ENCODE data around the gene ADAMTSL3.

Gene ADAMTSL3, protein sequence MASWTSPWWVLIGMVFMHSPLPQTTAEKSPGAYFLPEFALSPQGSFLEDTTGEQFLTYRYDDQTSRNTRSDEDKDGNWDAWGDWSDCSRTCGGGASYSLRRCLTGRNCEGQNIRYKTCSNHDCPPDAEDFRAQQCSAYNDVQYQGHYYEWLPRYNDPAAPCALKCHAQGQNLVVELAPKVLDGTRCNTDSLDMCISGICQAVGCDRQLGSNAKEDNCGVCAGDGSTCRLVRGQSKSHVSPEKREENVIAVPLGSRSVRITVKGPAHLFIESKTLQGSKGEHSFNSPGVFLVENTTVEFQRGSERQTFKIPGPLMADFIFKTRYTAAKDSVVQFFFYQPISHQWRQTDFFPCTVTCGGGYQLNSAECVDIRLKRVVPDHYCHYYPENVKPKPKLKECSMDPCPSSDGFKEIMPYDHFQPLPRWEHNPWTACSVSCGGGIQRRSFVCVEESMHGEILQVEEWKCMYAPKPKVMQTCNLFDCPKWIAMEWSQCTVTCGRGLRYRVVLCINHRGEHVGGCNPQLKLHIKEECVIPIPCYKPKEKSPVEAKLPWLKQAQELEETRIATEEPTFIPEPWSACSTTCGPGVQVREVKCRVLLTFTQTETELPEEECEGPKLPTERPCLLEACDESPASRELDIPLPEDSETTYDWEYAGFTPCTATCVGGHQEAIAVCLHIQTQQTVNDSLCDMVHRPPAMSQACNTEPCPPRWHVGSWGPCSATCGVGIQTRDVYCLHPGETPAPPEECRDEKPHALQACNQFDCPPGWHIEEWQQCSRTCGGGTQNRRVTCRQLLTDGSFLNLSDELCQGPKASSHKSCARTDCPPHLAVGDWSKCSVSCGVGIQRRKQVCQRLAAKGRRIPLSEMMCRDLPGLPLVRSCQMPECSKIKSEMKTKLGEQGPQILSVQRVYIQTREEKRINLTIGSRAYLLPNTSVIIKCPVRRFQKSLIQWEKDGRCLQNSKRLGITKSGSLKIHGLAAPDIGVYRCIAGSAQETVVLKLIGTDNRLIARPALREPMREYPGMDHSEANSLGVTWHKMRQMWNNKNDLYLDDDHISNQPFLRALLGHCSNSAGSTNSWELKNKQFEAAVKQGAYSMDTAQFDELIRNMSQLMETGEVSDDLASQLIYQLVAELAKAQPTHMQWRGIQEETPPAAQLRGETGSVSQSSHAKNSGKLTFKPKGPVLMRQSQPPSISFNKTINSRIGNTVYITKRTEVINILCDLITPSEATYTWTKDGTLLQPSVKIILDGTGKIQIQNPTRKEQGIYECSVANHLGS (N-terminal part only)

GRCh38 chr15:83653639-83654378 is at the start of gene ADAMTSL3:
Gene ADAMTSL3 (plus strand): TSS chr15:83654123. CDS start chr15:83655762, 1,639 bp downstream.
- DNase-seq: no peak

DNA sequence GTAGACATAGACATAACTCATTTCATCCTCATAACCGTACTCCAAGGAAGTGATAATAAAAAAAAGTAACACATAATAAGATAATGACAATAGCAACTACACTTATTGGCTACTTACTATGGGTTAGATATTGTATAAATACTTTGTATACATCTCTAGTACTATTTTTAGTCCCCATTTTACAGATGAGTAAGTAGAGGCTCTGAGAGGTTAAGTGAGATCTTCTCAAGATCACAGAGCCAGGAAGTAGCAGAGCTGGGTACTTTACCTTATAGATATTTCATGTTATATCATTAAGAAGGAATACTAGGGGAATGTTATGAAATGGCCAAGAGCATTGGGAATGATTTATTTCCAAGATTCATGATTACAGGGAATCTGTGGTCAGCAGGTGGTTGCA is 49.4 kb upstream of the ADAMTSL3 start:
- no peak for DNase-seq

DNA sequence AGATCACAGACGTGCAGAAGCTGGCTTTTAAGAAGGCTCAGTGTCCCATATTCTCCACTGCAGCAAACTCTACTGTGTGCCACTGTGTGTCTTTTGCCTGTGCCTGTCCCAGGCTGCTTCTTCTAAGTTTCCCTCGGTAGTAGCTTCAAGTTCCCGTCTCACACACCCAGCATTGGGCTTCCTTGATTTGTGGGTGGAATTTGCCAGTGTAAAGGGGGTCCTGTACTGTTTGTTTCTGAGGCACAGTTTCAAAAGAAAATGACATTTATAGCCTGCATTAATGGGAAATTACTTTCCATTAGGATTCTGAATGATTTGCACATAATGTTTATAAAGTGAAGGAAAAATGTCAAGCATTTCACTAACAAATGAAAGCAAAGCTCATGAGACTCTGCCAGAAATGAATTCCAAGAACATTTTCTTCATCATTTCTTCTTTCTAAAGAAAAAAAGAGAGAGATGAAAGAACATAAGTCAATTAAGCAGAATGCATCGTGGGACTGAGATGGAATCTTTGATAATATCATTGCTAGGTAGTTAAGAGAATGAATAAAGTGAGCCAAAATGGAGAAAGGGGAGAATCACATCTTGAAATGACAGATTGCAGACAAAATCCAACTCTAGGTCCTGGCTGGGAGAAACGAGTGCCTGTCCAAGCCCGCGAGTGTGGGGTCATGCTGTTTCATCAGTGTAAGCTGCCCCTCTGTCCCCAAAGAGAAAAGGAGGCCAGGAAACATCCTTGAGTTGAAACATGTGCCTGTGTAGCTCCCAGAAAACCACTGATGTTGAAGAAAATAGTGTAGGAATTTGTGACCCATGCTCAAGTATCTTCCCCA is 48.6 kb upstream of the ADAMTSL3 start:
- no peak for DNase-seq

DNA sequence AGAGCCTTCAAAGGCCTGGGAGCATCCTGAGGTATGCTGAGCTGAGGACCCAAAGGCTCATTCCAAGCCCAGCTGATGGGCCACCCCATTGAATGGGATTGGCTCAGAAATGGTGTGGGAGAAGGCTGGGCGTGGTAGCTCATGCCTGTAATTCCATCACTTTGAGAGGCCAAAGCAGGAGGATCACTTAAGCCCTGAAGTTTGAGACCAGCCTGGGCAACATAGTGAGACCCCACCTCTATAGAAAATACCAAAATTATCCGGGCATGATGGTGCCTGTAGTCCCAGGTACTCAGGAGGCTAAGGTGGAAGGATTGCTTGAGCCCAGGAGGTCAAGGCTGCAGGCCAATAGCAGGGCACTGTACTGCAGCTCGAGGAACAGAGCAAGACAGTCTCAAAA is 43.8 kb upstream of the ADAMTSL3 start:
- no peak for DNase-seq

DNA sequence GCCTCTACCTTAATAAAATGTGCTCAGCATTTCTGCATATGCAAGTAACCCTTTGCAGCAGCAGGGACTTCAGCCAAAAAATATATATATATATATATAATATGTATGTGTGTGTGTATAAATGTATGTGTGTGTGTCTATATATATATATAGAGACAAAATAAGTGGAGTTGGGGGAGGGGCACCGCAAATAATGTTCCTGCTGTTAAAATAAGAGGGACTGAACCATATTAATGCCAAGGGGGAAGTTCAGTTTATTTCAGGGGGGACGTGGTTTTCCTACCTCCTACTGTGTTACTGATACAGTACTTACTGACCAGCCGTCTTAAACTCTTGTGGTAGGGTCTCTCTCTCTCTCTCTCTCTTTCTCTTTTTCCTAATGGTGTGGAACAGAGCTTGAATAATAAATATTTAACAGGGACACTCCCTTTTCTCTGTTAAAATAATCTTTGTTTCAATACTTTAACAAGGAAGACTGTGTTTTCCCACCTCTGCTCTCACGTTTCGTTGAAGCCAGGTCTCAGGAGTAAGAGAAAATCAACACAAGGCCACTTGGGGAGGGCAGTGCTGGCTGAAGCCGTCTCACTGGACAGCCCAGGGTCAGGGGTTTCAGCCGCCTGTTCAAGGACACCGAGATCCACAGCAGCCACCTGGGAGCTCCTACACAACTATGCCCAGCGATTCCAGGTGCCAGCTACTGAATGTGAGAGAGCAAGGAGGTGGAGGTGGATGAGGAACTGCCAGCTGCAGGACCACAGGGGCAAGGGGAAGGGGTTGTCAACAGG is 42.8 kb upstream of the ADAMTSL3 start:
- no peak for DNase-seq

DNA sequence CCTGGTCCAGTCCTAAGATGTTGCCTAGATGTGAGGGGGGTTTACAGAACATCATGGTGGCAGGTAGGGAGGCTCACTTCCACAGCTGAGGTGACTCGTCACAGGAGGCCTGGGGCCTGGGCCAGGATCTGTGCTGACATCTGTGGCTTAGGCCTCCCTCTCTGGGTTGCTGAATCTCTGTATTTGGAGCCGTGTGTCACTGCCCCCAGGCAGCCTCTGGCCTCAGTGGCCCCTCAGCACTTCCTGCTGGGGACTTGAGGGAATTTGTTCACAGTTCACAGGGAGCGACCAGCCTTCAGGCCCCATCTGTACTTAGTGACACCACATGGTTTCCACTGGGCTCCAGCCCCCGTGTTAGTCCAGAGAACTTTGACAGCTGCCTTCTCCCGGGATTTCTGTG is 41.7 kb upstream of the ADAMTSL3 start:
- DNase-seq: no peak

GRCh38 chr15:83612898-83613635 is 40.9 kb upstream of the ADAMTSL3 start:
- no peak for DNase-seq

DNA sequence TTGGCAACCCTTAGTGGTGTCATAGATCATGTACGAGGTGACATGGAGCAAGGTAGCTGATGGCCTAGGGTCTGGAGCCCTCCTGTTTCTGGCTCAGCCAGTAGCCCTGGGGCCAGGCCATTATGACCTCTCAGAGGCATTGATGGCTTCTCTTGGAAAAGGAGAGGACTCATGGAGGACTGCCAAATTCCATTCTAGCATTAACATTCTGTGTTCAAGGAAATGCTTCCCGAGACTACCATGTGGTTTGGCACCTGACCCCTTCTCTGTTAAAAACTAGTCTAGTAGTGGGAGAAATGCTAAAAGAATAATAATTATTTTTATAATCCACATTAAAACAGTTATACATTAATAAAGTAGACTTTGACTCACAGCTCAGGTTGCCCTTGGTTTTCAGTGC is 40.2 kb upstream of the ADAMTSL3 start:
- DNase-seq: no peak

- no peak for DNase-seq
Measured at GRCh38 chr15:83616840-83617239, 37.1 kb upstream of the ADAMTSL3 start.

DNA sequence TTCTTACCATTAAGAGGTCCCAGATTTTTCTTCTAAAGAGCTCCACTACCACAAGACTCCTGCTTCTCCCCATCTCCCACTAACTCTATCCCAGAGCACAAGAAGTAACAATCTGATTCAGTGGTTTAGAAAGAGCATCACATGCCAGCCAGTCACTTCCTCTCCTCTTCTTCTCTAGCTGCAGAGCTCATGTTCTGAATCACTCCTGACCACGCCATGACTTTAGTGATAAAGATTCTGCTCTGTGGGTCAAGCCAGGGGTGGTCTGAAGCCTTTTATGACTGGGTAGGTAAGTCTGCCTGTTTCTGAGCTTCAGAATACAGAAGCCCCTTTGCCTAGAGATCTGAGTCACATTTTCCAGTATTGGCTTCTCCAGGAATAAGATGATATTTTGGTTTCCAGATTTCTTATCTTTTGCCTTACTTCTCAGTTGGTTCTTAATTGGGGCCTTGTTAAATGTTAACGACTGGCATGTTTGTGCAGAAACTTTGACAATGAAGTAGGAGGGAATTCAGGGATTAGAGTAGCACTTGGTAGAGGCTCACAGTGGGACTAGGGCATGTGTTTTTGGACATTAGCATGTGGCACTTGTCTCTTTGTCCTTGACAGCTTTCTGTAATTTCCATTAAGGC is 27.6 kb upstream of the ADAMTSL3 start:
- no peak for DNase-seq

GRCh38 chr15:83631534-83631933 is 22.4 kb upstream of the ADAMTSL3 start:
- DNase-seq: no peak

DNA sequence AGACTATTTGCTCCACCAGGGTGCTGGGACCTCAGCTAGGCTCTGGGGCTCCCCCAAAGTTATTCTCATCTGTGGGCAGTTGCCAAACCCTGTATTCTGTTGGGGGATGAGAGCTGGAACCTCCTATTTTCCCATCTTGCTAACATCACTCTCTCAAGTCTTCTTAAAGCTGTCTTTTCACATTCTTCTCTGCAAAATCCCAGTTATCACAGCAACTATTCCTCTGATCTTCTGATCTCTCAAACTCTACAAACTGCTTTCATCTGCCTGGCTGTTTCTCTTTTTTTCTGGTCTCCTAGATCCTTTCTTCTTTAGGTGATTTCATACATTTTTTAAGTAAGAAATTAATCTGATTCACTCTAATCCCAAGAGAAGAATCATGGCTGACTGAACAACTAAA is 10.7 kb upstream of the ADAMTSL3 start:
- no peak for DNase-seq

GRCh38 chr15:83644439-83644838 is 9.5 kb upstream of the ADAMTSL3 start:
- DNase-seq: no peak

DNA sequence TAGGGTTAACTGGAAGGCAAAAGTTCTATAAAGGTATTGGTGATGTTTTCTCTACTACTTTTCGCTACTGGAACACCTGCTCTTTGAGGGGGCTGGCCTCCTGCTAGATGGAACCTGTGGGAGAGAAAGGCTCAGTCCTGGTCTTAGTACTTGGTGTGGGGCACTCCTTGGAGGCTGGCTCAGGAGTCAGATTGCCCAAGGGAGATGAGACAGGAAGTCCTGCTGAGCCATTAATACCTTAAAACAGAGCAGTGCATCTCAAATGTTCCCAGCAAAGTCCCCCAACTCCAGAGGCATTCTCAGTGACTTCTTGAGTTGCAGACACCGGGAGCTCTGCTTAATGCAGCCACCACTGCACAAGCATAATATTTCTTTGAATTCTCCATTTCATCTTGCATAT is 3.1 kb upstream of the ADAMTSL3 start:
- DNase-seq: no peak

DNA sequence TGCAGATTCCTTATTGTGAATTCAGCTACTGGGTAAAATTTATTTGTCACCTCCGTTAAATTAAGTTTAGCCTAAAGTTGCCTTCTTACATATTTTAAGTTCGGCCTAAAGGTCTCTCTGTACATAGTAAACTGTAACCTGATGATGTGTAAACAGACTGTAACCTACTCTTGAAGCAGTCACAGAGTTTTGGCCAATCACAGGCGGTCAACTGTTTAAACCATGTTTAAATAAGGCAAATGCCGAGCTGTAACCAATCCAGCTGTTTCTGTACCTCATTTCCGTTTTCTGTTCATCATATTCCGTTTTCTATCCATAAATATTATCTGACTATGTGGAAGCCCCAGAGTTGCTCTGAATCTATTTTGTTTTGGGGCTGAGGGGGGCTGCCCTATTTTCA is 2.4 kb upstream of the ADAMTSL3 start:
- no peak for DNase-seq

- DNase-seq: no peak
Measured at GRCh38 chr15:83652626-83653204, 1.2 kb upstream of the ADAMTSL3 start.

- DNase-seq: no peak
Measured at GRCh38 chr15:83653288-83653638, 660 bp upstream of the ADAMTSL3 start.

GRCh38 chr15:83654379-83655236 is 685 bp downstream of the ADAMTSL3 start:
- no peak for DNase-seq
